HT1080 (cell line): ENCODE results near the gene GGT5. TPM values are rescaled to one million over a fixed set of nuclear protein-coding genes. Genes with fewer than 3 reads are reported as not detected.

Experiments used
- DNase-seq: peaks from one replicate; pipeline ENCODE4 v3.0.0-alpha.2; 2015; ENCODE audit warnings: low read depth
- total RNA-seq: library from RNA; depleted of rRNA; stranded (reverse); fragments of >200 nt; shearing (Covaris generic); gene quantifications from 2 replicates; pipeline ENCODE4 v1.2.3, GENCODE V29; 2014; rRNA removed

GGT5 gene
- total RNA-seq, 1 experiment from 2014 or later, result not detected

GRCh38 chr22:24170188-24170587 lies 74.7 kb downstream of the GGT5 start:
- DNase-seq, result no peak

Other genes with a start within 250 kb of the GGT5 start
- gene GSTT4, start 239.6 kb downstream of the GGT5 start, total RNA-seq, result not detected in 2 replicates
- gene CABIN1, start 233.8 kb downstream of the GGT5 start, total RNA-seq, result 28.8 and 36.6 TPM in 2 replicates
- 0.10 and 0.17 TPM in 2 replicates for gene SUSD2, start 63.6 kb downstream of the GGT5 start, total RNA-seq
- gene SPECC1L, start 25.7 kb upstream of the GGT5 start, total RNA-seq, result 27.4 and 28.5 TPM in 2 replicates
- 1.5 and 2.3 TPM in 2 replicates for gene ADORA2A, start 182.5 kb upstream of the GGT5 start, total RNA-seq